ENCODE measurements around the gene MYL3. TPM values are rescaled to one million over a fixed set of nuclear protein-coding genes. Genes with fewer than 3 reads are reported as not detected.

The MYL3 gene
- total RNA-seq, 1 donor: 1.7 TPM

- no peak for TF ChIP-seq CTCF (IDR thresholded peaks at IDR 0.05; ENCODE audit: insufficient read depth, low read depth, low read length)
- peak; percentile 29 for DNase-seq (ENCODE audit: low read depth)
- no peak overlapping the region for H3K4me3 ChIP-seq (ENCODE audit: low read depth, low read length)
These were observed 40.4 kb upstream of the MYL3 start for GRCh38 chr3:46903341-46904302.

- DNase-seq (ENCODE audit: low read depth): no peak
- no peak for TF ChIP-seq CTCF (IDR thresholded peaks at IDR 0.05; ENCODE audit: insufficient read depth, low read depth, low read length)
- no peak overlapping the region for H3K4me3 ChIP-seq (ENCODE audit: low read depth, low read length)
These were observed 39.0 kb upstream of the MYL3 start for GRCh38 chr3:46902188-46902631.

GRCh38 chr3:46901591-46902187 lies 38.4 kb upstream of the MYL3 start:
- no peak for DNase-seq (ENCODE audit: low read depth)
- TF ChIP-seq CTCF (IDR thresholded peaks at IDR 0.05; ENCODE audit: insufficient read depth, low read depth, low read length): no peak
- H3K4me3 ChIP-seq (ENCODE audit: low read depth, low read length): no peak overlapping the region

GRCh38 chr3:46901061-46901460 lies 37.8 kb upstream of the MYL3 start:
- no peak for TF ChIP-seq CTCF (IDR thresholded peaks at IDR 0.05; ENCODE audit: insufficient read depth, low read depth, low read length)
- no peak overlapping the region for H3K4me3 ChIP-seq (ENCODE audit: low read depth, low read length)
- no peak for DNase-seq (ENCODE audit: low read depth)

- DNase-seq (ENCODE audit: low read depth): no peak
- TF ChIP-seq CTCF (IDR thresholded peaks at IDR 0.05; ENCODE audit: insufficient read depth, low read depth, low read length): no peak
- no peak overlapping the region for H3K4me3 ChIP-seq (ENCODE audit: low read depth, low read length)
These were observed 37.1 kb upstream of the MYL3 start for GRCh38 chr3:46900356-46900755.

GRCh38 chr3:46900007-46900292 lies 36.7 kb upstream of the MYL3 start:
- no peak for TF ChIP-seq CTCF (IDR thresholded peaks at IDR 0.05; ENCODE audit: insufficient read depth, low read depth, low read length)
- no peak overlapping the region for H3K4me3 ChIP-seq (ENCODE audit: low read depth, low read length)
- no peak for DNase-seq (ENCODE audit: low read depth)

Data from fibroblast of villous mesenchyme (primary cell).